OCI-LY3 (cell line): ENCODE results near the gene FPR1.

ENCODE experiments used
- H2AFZ ChIP-seq: fragments of 200-600, 300-600 bp; shearing (Covaris generic); 2 replicates; pipeline ENCODE4 v1.6.0; 2014; ENCODE audit warnings: antibody characterized with exemption, low read depth, low read length
- H3K27ac ChIP-seq: fragments of 200-600, 300-600 bp; sonication (generic); 2 replicates; pipeline ENCODE4 v1.5.1; 2014; ENCODE audit warnings: mild to moderate bottlenecking, low read length, moderate library complexity, mixed read lengths
- H3K27me3 ChIP-seq: fragments of 200-600, 300-600 bp; sonication (generic); 2 replicates; pipeline ENCODE4 v1.6.1; 2014; ENCODE audit warnings: low read depth, low read length, mixed read lengths
- H3K36me3 ChIP-seq: fragments of 200-600, 300-600 bp; sonication (generic); replicated peaks from 2 replicates; pipeline ENCODE3; 2014; ENCODE audit warnings: low read depth, low read length, mixed read lengths
- H3K4me1 ChIP-seq: fragments of 300-600, 200-600 bp; sonication (generic); 2 replicates; pipeline ENCODE4 v1.6.1; 2014; ENCODE audit warnings: low read length, mixed read lengths
- H3K4me2 ChIP-seq: fragments of 200-600, 300-600 bp; sonication (generic); 2 replicates; pipeline ENCODE4 v1.6.1; 2014; ENCODE audit warnings: low read length, mixed read lengths
- H3K4me3 ChIP-seq: fragments of 300-600, 200-600 bp; sonication (generic); 2 replicates; pipeline ENCODE4 v1.5.1; 2014; ENCODE audit warnings: antibody characterized with exemption, mild to moderate bottlenecking, low read length, moderate library complexity
- H3K79me2 ChIP-seq: fragments of 300-600, 200-600 bp; shearing (Covaris generic); 2 replicates; pipeline ENCODE4 v1.6.1; 2014; ENCODE audit warnings: mild to moderate bottlenecking, low read length, mixed read lengths
- H3K9ac ChIP-seq: fragments of 300-600, 200-600 bp; shearing (Covaris generic); 2 replicates; pipeline ENCODE4 v1.6.0; 2014; ENCODE audit warnings: mild to moderate bottlenecking, low read length, moderate library complexity
- H3K9me3 ChIP-seq: fragments of 200-600, 300-600 bp; shearing (Covaris generic); 2 replicates; pipeline ENCODE4 v1.6.1; 2014; ENCODE audit warnings: low read length, mixed read lengths; ENCODE audit not compliant: insufficient read depth
- H4K20me1 ChIP-seq: fragments of 200-600, 300-600 bp; sonication (generic); 2 replicates; pipeline ENCODE4 v1.6.1; 2016; ENCODE audit warnings: low read length, mixed read lengths; ENCODE audit not compliant: insufficient read depth
- CTCF ChIP-seq: fragments of 200-600, 300-600 bp; sonication (generic); IDR thresholded peaks from 2 replicates; pipeline ENCODE4 v1.5.1; 2014; ENCODE audit warnings: antibody characterized with exemption, low read length, low read depth
- EZH2phosphoT487 ChIP-seq: fragments of 200-600 bp; shearing (Covaris generic); IDR thresholded peaks from 2 replicates; pipeline ENCODE4 v1.6.1; 2018; ENCODE audit warnings: antibody characterized with exemption, mixed run types, low read depth

The FPR1 gene

GRCh38 chr19:51754109-51754508 is 2.4 kb upstream of the FPR1 start:
- H3K27ac ChIP-seq, result no peak overlapping the region
- peaks cover 7% of the 10 kb centered on the region for H3K4me1 ChIP-seq
- no peak overlapping the region for H3K4me2 ChIP-seq
- no peaks in the 10 kb centered on the region for H4K20me1 ChIP-seq
- TF ChIP-seq EZH2phosphoT487 (no peak), CTCF (no peak)
- no peak overlapping the region for H2AFZ ChIP-seq
- H3K36me3 ChIP-seq, result no peaks in the 10 kb centered on the region
- H3K4me3 ChIP-seq, result no peak overlapping the region
- no peak overlapping the region for H3K9ac ChIP-seq
- H3K9me3 ChIP-seq, result no peaks in the 10 kb centered on the region
- H3K27me3 ChIP-seq, result peaks cover 3% of the 10 kb centered on the region; the same call in 1 of the 2 replicates
- no peaks in the 10 kb centered on the region for H3K79me2 ChIP-seq

GRCh38 chr19:51750400-51751094 is 1.1 kb downstream of the FPR1 start:
- no peak overlapping the region for H3K9ac ChIP-seq
- peaks cover 7% of the 10 kb centered on the region for H3K4me1 ChIP-seq
- TF ChIP-seq CTCF, result no peak
- TF ChIP-seq EZH2phosphoT487, result no peak
- no peak overlapping the region for H3K4me3 ChIP-seq
- no peak overlapping the region for H3K4me2 ChIP-seq
- no peaks in the 10 kb centered on the region for H3K9me3 ChIP-seq
- H2AFZ ChIP-seq, result no peak overlapping the region
- no peaks in the 10 kb centered on the region for H3K79me2 ChIP-seq
- no peak overlapping the region for H3K27ac ChIP-seq
- H4K20me1 ChIP-seq, result no peaks in the 10 kb centered on the region
- peaks cover 3% of the 10 kb centered on the region; the same call in 1 of the 2 replicates for H3K27me3 ChIP-seq
- H3K36me3 ChIP-seq, result no peaks in the 10 kb centered on the region

- Histone ChIP-seq H3K27me3 (no peaks in the 10 kb centered on the region; the same call in 1 of the 2 replicates), H4K20me1 (no peaks in the 10 kb centered on the region), H3K9me3 (no peaks in the 10 kb centered on the region), H3K4me1 (peaks cover 7% of the 10 kb centered on the region), H3K79me2 (no peaks in the 10 kb centered on the region), H2AFZ (no peak overlapping the region), H3K4me2 (no peak overlapping the region), H3K27ac (no peak overlapping the region), H3K36me3 (no peaks in the 10 kb centered on the region), H3K4me3 (no peak overlapping the region), H3K9ac (no peak overlapping the region)
- no peak for TF ChIP-seq EZH2phosphoT487
These were observed 1.7 kb downstream of the FPR1 start for GRCh38 chr19:51749979-51750378.

- Histone ChIP-seq H3K9ac (no peak overlapping the region), H3K4me3 (no peak overlapping the region), H3K36me3 (no peaks in the 10 kb centered on the region), H2AFZ (no peak overlapping the region), H3K27me3 (no peaks in the 10 kb centered on the region; the same call in 1 of the 2 replicates), H3K4me1 (peaks cover 3% of the 10 kb centered on the region), H3K79me2 (no peaks in the 10 kb centered on the region), H3K9me3 (no peaks in the 10 kb centered on the region), H3K27ac (no peak overlapping the region), H3K4me2 (no peak overlapping the region), H4K20me1 (no peaks in the 10 kb centered on the region)
- TF ChIP-seq CTCF, result no peak
- TF ChIP-seq EZH2phosphoT487, result no peak
These were observed 4.9 kb downstream of the FPR1 start for GRCh38 chr19:51746731-51747130.
